OCI-LY3 (cell line): Measurements from ENCODE around the gene RNF17.
"Not testable (repeated sequence)": the region's sequence is repeated elsewhere in the genome, so short reads cannot be mapped to it uniquely, and the experiment has no call there.

Source experiments
- H2AFZ ChIP-seq: fragments of 200-600, 300-600 bp; shearing (Covaris generic); 2 replicates; pipeline ENCODE4 v1.6.0; 2014; ENCODE audit warnings: antibody characterized with exemption, low read depth, low read length
- H3K27ac ChIP-seq: fragments of 200-600, 300-600 bp; sonication (generic); 2 replicates; pipeline ENCODE4 v1.5.1; 2014; ENCODE audit warnings: mild to moderate bottlenecking, low read length, moderate library complexity, mixed read lengths
- H3K27me3 ChIP-seq: fragments of 200-600, 300-600 bp; sonication (generic); 2 replicates; pipeline ENCODE4 v1.6.1; 2014; ENCODE audit warnings: low read depth, low read length, mixed read lengths
- H3K36me3 ChIP-seq: fragments of 200-600, 300-600 bp; sonication (generic); replicated peaks from 2 replicates; pipeline ENCODE3; 2014; ENCODE audit warnings: low read depth, low read length, mixed read lengths
- H3K4me1 ChIP-seq: fragments of 300-600, 200-600 bp; sonication (generic); 2 replicates; pipeline ENCODE4 v1.6.1; 2014; ENCODE audit warnings: low read length, mixed read lengths
- H3K4me2 ChIP-seq: fragments of 200-600, 300-600 bp; sonication (generic); 2 replicates; pipeline ENCODE4 v1.6.1; 2014; ENCODE audit warnings: low read length, mixed read lengths
- H3K4me3 ChIP-seq: fragments of 300-600, 200-600 bp; sonication (generic); 2 replicates; pipeline ENCODE4 v1.5.1; 2014; ENCODE audit warnings: antibody characterized with exemption, mild to moderate bottlenecking, low read length, moderate library complexity
- H3K79me2 ChIP-seq: fragments of 300-600, 200-600 bp; shearing (Covaris generic); 2 replicates; pipeline ENCODE4 v1.6.1; 2014; ENCODE audit warnings: mild to moderate bottlenecking, low read length, mixed read lengths
- H3K9ac ChIP-seq: fragments of 300-600, 200-600 bp; shearing (Covaris generic); 2 replicates; pipeline ENCODE4 v1.6.0; 2014; ENCODE audit warnings: mild to moderate bottlenecking, low read length, moderate library complexity
- H3K9me3 ChIP-seq: fragments of 200-600, 300-600 bp; shearing (Covaris generic); 2 replicates; pipeline ENCODE4 v1.6.1; 2014; ENCODE audit warnings: low read length, mixed read lengths; ENCODE audit not compliant: insufficient read depth
- H4K20me1 ChIP-seq: fragments of 200-600, 300-600 bp; sonication (generic); 2 replicates; pipeline ENCODE4 v1.6.1; 2016; ENCODE audit warnings: low read length, mixed read lengths; ENCODE audit not compliant: insufficient read depth
- CTCF ChIP-seq: fragments of 200-600, 300-600 bp; sonication (generic); IDR thresholded peaks from 2 replicates; pipeline ENCODE4 v1.5.1; 2014; ENCODE audit warnings: antibody characterized with exemption, low read length, low read depth
- EZH2phosphoT487 ChIP-seq: fragments of 200-600 bp; shearing (Covaris generic); IDR thresholded peaks from 2 replicates; pipeline ENCODE4 v1.6.1; 2018; ENCODE audit warnings: antibody characterized with exemption, mixed run types, low read depth

Gene RNF17

GRCh38 chr13:24821207-24821606 lies 57.2 kb downstream of the RNF17 start:
- Histone ChIP-seq H3K27me3 (peaks cover 13% of the 10 kb centered on the region; the same call in 1 of the 2 replicates), H3K79me2 (no peaks in the 10 kb centered on the region), H2AFZ (no peak overlapping the region), H3K4me2 (no peak overlapping the region), H3K9me3 (no peaks in the 10 kb centered on the region), H3K4me1 (peaks cover 28% of the 10 kb centered on the region), H3K27ac (no peak overlapping the region), H3K4me3 (no peak overlapping the region), H3K36me3 (no peaks in the 10 kb centered on the region), H4K20me1 (no peaks in the 10 kb centered on the region), H3K9ac (no peak overlapping the region)
- TF ChIP-seq EZH2phosphoT487 = no peak
- no peak for TF ChIP-seq CTCF

GRCh38 chr13:24822640-24823039 lies 58.7 kb downstream of the RNF17 start:
- Histone ChIP-seq H3K4me3 (peak overlapping the region; percentile 7), H3K9me3 (no peaks in the 10 kb centered on the region), H2AFZ (no peak overlapping the region), H4K20me1 (no peaks in the 10 kb centered on the region), H3K27me3 (peaks cover 13% of the 10 kb centered on the region; the same call in 1 of the 2 replicates), H3K4me1 (peaks cover 28% of the 10 kb centered on the region), H3K4me2 (peak overlapping the region; percentile 47), H3K79me2 (no peaks in the 10 kb centered on the region), H3K36me3 (no peaks in the 10 kb centered on the region), H3K9ac (no peak overlapping the region), H3K27ac (no peak overlapping the region)
- no peak for TF ChIP-seq CTCF

- Histone ChIP-seq H3K4me1 (peaks cover 28% of the 10 kb centered on the region), H3K27me3 (peaks cover 13% of the 10 kb centered on the region; the same call in 1 of the 2 replicates), H3K4me3 (peak overlapping the region; percentile 7; the same call in 1 of the 2 replicates), H3K4me2 (peak overlapping the region; percentile 47)
- H4K20me1 ChIP-seq, H3K9ac ChIP-seq, H3K79me2 ChIP-seq, H3K36me3 ChIP-seq, H2AFZ ChIP-seq, H3K9me3 ChIP-seq, H3K27ac ChIP-seq: not testable (repeated sequence)
These were observed 59.2 kb downstream of the RNF17 start for GRCh38 chr13:24823122-24823710.

- H3K4me3 ChIP-seq = no peak overlapping the region
- no peaks in the 10 kb centered on the region for H4K20me1 ChIP-seq
- H3K4me1 ChIP-seq = peaks cover 15% of the 10 kb centered on the region
- H3K9me3 ChIP-seq = no peaks in the 10 kb centered on the region
- no peak overlapping the region for H3K9ac ChIP-seq
- H2AFZ ChIP-seq = no peak overlapping the region
- H3K27ac ChIP-seq = no peak overlapping the region
- no peaks in the 10 kb centered on the region for H3K79me2 ChIP-seq
- H3K36me3 ChIP-seq = no peaks in the 10 kb centered on the region
- TF ChIP-seq CTCF = no peak
- no peak for TF ChIP-seq EZH2phosphoT487
- peaks cover 13% of the 10 kb centered on the region; the same call in 1 of the 2 replicates for H3K27me3 ChIP-seq
- H3K4me2 ChIP-seq = no peak overlapping the region
These were observed 63.8 kb downstream of the RNF17 start for GRCh38 chr13:24827799-24828198.
